K562 (cell line): ENCODE measurements around the gene NES. TPM values are rescaled to one million over a fixed set of nuclear protein-coding genes. Genes with fewer than 3 reads are reported as not detected.

ENCODE experiments used
- DDX20 ChIP-seq: fragments of 450-650 bp; IDR thresholded peaks from 2 replicates; pipeline ENCODE4 v1.6.1; 2016; ENCODE audit warnings: missing genetic modification characterization, low read depth, mild to moderate bottlenecking, missing compliant biosample characterization, moderate library complexity
- DNMT1 ChIP-seq: fragments of 450-650 bp; IDR thresholded peaks from 2 replicates; pipeline ENCODE4 v1.6.1; 2016; ENCODE audit warnings: antibody characterized with exemption, mild to moderate bottlenecking
- FOXK2 ChIP-seq, 2 experiments: fragments of 450-650 bp; IDR thresholded peaks in 1 of 2; conservative IDR thresholded peaks in 1 of 2; 2 replicates each; pipeline ENCODE4 v1.6.1; 2016; ENCODE audit warnings: low read depth in 2 of 2, mild to moderate bottlenecking in 1 of 2
- GATA2 ChIP-seq: sonication (generic); formaldehyde crosslinking; IDR thresholded peaks from 2 replicates; pipeline ENCODE4 v1.4.0; 2020; ENCODE audit warnings: mild to moderate bottlenecking, missing genetic modification reagents
- HDAC2 ChIP-seq: fragments of 450-650 bp; IDR thresholded peaks from 2 replicates; pipeline ENCODE4 v1.6.1; 2016; ENCODE audit warnings: mild to moderate bottlenecking
- MTA1 ChIP-seq: fragments of 450-650 bp; IDR thresholded peaks from 2 replicates; pipeline ENCODE4 v1.6.1; 2017; ENCODE audit warnings: borderline replicate concordance
- NCOA1 ChIP-seq: fragments of 450-650 bp; IDR thresholded peaks from 2 replicates; pipeline ENCODE4 v1.6.1; 2016; ENCODE audit warnings: low read depth
- POLR3A ChIP-seq: IDR thresholded peaks from 2 replicates; pipeline ENCODE4 v1.6.1; 2011; ENCODE audit warnings: borderline replicate concordance, mild to moderate bottlenecking, moderate library complexity; ENCODE audit not compliant: insufficient read length, insufficient read depth; ENCODE audit errors: extremely low read depth
- SMARCA4 ChIP-seq: fragments of 450-650 bp; IDR thresholded peaks from 2 replicates; pipeline ENCODE4 v1.6.1; 2016
- STAT5A ChIP-seq: IDR thresholded peaks from 2 replicates; pipeline ENCODE4 v1.6.1; 2012; ENCODE audit warnings: low read length, inconsistent platforms, borderline replicate concordance
- TAF7 ChIP-seq: fragments of 450-650 bp; IDR thresholded peaks from 2 replicates; pipeline ENCODE4 v1.6.1; 2016; ENCODE audit warnings: missing genetic modification characterization, missing compliant biosample characterization
- TARDBP ChIP-seq: fragments of 450-650 bp; IDR thresholded peaks from 2 replicates; pipeline ENCODE4 v1.6.1; 2016
- TEAD2 ChIP-seq: fragments of 450-650 bp; IDR thresholded peaks from 2 replicates; pipeline ENCODE4 v1.6.1; 2016; ENCODE audit warnings: missing genetic modification characterization, control low read depth, missing compliant biosample characterization
- ZNF133 ChIP-seq: fragments of 250-450 bp; sonication (Bioruptor Pico); IDR thresholded peaks from 2 replicates; pipeline ENCODE4 v1.4.0; 2020; ENCODE audit warnings: mild to moderate bottlenecking
- ZNF707 ChIP-seq: fragments of 250-450 bp; sonication (Bioruptor Pico); conservative IDR thresholded peaks from 2 replicates; pipeline ENCODE4 v1.8.0; 2022; ENCODE audit warnings: inconsistent platforms, mild to moderate bottlenecking, moderate library complexity
- ZNF830 ChIP-seq: fragments of 250-450 bp; sonication (Bioruptor Pico); IDR thresholded peaks from 2 replicates; pipeline ENCODE4 v1.5.0; 2021; ENCODE audit warnings: mild to moderate bottlenecking
- polyA plus RNA-seq, 8 experiments: library from polyadenylated mRNA; depleted of rRNA in 4 of 8; stranded (reverse) in 5 of 8; unstranded in 3 of 8; fragments of >200 nt; fragmentation: Nextera tagmentation in 2 of 8; fragmentation: Illumina TruSeq in 1 of 8; extraction: Ambion mirVana in 2 of 8; extraction: Trizol in 1 of 8; gene quantifications; 2 replicates each; pipeline versions ENCODE4 v1.2.1 to v1.2.3, GENCODE V29; 2011 to 2014; ENCODE audit warnings: inconsistent platforms in 1 of 8, missing spikeins in 1 of 8
- total RNA-seq, 7 experiments: library from RNA; depleted of rRNA in 6 of 7; stranded (reverse); fragments of >200 nt in 6 of 7; fragmentation: Illumina TruSeq in 2 of 7; extraction: Trizol in 2 of 7; gene quantifications; 2 replicates each; pipeline versions ENCODE4 v1.2.1 to v1.2.3, GENCODE V29; 2011 to 2021; ENCODE audit warnings: low replicate concordance in 1 of 7
- TF ChIP-seq, protein P1 (sequence below): sonication (generic); formaldehyde crosslinking; IDR thresholded peaks from 2 replicates; pipeline ENCODE4 v1.8.0; 2022; ENCODE audit warnings: missing genetic modification reagents, mild to moderate bottlenecking, moderate library complexity, borderline replicate concordance
- TF ChIP-seq, protein P2 (sequence below), 2 experiments: fragments of 450-650 bp; formaldehyde crosslinking in 1 of 2; IDR thresholded peaks; 2 replicates each; pipeline versions ENCODE4 v1.4.0 to v1.6.1; 2014 to 2020; ENCODE audit warnings: mild to moderate bottlenecking in 2 of 2, borderline replicate concordance in 1 of 2, low read depth in 1 of 2
- TF ChIP-seq, protein P3 (sequence below): fragments of 200-800 bp; sonication (Bioruptor generic); IDR thresholded peaks from 2 replicates; pipeline ENCODE4 v1.6.1; 2017; ENCODE audit warnings: missing genetic modification characterization, missing compliant biosample characterization

Gene NES
- total and polyA plus RNA-seq, 9 of the 15 experiments (the other 6 are each of a cell fraction or from before 2014, with no cell fraction given): 0.10 to 8.6 (median 4.2) TPM

DNA sequence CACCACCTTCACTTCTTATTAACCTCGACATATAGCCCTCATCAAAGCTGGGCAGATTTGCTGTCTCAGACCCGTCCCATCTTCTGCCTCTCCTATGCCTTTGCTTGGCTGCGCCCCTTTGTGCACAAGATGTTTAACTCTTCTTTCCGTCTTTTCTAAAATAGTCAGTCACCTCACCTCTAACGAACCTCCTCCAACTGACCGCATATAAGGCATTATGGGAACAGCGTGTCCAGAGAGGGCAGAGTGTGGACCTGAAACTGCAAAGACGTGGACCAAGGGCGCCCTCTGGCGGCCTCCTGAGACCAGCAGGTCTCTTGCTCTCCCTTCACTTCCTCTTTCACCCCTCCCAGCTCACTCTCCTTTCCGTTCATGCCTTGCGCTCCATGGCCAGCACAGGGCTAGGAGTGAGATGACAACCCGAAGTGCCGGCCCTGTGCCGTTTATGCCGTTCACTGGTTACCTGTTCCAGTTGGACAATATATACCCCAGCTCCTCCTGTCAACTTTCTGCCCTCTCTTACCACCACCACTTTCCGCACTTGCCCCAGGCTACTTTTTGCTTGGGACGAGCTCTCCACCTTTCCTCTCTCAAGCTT is 48.6 kb upstream of the NES start (continued):
- TF ChIP-seq FOXK2 (conservative IDR thresholded peaks at IDR 0.05 in 1 of 2, IDR thresholded peaks at IDR 0.05 in 1 of 2; ENCODE audit: low read depth in 2 of 2): peak; percentile 21 to 52; a peak in 2 of 4 replicates
- peak; percentile 78; the same call in 1 of the 2 replicates for TF ChIP-seq TARDBP
- TF ChIP-seq, protein P1, sequence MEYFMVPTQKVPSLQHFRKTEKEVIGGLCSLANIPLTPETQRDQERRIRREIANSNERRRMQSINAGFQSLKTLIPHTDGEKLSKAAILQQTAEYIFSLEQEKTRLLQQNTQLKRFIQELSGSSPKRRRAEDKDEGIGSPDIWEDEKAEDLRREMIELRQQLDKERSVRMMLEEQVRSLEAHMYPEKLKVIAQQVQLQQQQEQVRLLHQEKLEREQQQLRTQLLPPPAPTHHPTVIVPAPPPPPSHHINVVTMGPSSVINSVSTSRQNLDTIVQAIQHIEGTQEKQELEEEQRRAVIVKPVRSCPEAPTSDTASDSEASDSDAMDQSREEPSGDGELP (CRISPR knock-in tag): peak; percentile 85
- no peak for TF ChIP-seq ZNF133 (CRISPR knock-in tag)
- TF ChIP-seq TEAD2 (tag): no peak
- no peak for TF ChIP-seq DNMT1
- TF ChIP-seq MTA1: peak; percentile 71
- TF ChIP-seq TAF7 (tag): no peak
- TF ChIP-seq, protein P2, sequence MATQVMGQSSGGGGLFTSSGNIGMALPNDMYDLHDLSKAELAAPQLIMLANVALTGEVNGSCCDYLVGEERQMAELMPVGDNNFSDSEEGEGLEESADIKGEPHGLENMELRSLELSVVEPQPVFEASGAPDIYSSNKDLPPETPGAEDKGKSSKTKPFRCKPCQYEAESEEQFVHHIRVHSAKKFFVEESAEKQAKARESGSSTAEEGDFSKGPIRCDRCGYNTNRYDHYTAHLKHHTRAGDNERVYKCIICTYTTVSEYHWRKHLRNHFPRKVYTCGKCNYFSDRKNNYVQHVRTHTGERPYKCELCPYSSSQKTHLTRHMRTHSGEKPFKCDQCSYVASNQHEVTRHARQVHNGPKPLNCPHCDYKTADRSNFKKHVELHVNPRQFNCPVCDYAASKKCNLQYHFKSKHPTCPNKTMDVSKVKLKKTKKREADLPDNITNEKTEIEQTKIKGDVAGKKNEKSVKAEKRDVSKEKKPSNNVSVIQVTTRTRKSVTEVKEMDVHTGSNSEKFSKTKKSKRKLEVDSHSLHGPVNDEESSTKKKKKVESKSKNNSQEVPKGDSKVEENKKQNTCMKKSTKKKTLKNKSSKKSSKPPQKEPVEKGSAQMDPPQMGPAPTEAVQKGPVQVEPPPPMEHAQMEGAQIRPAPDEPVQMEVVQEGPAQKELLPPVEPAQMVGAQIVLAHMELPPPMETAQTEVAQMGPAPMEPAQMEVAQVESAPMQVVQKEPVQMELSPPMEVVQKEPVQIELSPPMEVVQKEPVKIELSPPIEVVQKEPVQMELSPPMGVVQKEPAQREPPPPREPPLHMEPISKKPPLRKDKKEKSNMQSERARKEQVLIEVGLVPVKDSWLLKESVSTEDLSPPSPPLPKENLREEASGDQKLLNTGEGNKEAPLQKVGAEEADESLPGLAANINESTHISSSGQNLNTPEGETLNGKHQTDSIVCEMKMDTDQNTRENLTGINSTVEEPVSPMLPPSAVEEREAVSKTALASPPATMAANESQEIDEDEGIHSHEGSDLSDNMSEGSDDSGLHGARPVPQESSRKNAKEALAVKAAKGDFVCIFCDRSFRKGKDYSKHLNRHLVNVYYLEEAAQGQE (IDR thresholded peaks at IDR 0.05; ENCODE audit: borderline replicate concordance): peak; percentile 94
- TF ChIP-seq, protein P2 (CRISPR knock-in tag; IDR thresholded peaks at IDR 0.05; ENCODE audit: low read depth): no peak
- no peak for TF ChIP-seq GATA2
- TF ChIP-seq SMARCA4: 0 out of 2 replicates have a peak, but pooled peaks have one; percentile 55
- no peak for TF ChIP-seq DDX20 (tag)
- TF ChIP-seq STAT5A: 0 out of 2 replicates have a peak, but pooled peaks have one; percentile 19
- TF ChIP-seq NCOA1: no peak
- TF ChIP-seq, protein P3, sequence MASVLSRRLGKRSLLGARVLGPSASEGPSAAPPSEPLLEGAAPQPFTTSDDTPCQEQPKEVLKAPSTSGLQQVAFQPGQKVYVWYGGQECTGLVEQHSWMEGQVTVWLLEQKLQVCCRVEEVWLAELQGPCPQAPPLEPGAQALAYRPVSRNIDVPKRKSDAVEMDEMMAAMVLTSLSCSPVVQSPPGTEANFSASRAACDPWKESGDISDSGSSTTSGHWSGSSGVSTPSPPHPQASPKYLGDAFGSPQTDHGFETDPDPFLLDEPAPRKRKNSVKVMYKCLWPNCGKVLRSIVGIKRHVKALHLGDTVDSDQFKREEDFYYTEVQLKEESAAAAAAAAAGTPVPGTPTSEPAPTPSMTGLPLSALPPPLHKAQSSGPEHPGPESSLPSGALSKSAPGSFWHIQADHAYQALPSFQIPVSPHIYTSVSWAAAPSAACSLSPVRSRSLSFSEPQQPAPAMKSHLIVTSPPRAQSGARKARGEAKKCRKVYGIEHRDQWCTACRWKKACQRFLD (CRISPR knock-in tag): no peak
- no peak for TF ChIP-seq ZNF707 (CRISPR knock-in tag)
- peak; percentile 39; the same call in 1 of the 2 replicates for TF ChIP-seq HDAC2
- TF ChIP-seq POLR3A: no peak
- no peak for TF ChIP-seq ZNF830 (CRISPR knock-in tag)
